Measurements from ENCODE around the gene TLN1.

The TLN1 gene

DNA sequence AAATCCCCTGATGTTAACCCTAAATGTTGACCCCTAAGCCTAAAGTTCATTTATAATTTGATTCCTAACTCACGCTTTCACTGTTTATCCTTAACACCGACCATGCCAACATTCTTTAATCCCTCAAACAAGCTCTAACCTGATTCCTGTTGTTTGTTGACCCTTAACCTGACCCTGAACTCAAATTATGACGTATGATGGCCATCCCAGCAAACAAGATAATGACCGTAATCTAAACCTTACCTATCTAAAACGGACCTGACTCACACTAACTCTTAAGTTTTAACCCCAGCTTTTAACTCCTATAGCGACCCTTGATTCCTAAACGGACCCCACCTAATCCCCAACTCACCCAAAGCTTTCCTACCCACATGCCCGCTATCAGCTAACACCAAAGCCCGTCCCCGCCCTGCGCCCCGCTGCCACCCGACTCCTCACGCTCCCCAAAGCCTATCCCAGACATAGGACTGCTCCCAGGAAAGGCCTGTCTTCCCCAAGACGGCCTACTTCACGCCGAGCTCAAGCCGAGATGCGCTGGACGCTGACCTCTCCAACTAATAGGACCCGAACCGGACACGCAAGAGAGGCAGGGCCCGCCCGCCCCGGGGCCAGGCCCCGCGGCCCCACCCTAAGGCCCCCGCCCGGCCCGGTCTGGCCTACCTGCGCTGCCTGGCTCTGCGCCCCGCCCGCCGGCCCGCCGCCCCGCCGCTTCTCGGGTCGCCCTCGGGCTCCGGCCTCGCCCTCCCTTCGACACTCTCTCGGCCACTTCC is 395 bp downstream of the TLN1 start:
- peak; percentile 10 for DNase-seq (ENCODE audit: low read depth)
- TF ChIP-seq, protein P1, sequence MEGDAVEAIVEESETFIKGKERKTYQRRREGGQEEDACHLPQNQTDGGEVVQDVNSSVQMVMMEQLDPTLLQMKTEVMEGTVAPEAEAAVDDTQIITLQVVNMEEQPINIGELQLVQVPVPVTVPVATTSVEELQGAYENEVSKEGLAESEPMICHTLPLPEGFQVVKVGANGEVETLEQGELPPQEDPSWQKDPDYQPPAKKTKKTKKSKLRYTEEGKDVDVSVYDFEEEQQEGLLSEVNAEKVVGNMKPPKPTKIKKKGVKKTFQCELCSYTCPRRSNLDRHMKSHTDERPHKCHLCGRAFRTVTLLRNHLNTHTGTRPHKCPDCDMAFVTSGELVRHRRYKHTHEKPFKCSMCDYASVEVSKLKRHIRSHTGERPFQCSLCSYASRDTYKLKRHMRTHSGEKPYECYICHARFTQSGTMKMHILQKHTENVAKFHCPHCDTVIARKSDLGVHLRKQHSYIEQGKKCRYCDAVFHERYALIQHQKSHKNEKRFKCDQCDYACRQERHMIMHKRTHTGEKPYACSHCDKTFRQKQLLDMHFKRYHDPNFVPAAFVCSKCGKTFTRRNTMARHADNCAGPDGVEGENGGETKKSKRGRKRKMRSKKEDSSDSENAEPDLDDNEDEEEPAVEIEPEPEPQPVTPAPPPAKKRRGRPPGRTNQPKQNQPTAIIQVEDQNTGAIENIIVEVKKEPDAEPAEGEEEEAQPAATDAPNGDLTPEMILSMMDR (conservative IDR thresholded peaks at IDR 0.05; ENCODE audit: low read depth, low read length), result no peak
- peak overlapping the region; percentile 88 for H3K4me3 ChIP-seq (ENCODE audit: low read depth, low read length)

DNA sequence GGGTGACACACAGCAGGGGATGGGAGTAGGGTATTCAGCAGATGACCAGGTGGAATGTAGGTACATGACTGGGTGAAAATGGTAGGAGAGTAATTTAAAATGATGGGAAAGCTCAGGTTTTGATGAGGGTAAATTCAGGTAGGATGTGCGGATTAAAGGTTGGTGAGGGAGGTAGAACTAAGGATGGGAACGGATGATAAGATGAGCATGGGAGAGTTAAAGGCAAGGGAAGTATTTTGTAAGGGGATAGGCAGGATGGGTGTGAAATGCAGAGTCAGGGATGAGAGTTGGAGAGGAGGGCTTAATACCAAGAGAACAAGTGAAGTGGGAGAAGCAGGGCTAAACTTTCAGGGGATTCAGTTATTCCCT is 1.5 kb downstream of the TLN1 start:
- TF ChIP-seq, protein P1 (conservative IDR thresholded peaks at IDR 0.05; ENCODE audit: low read depth, low read length), result no peak
- DNase-seq (ENCODE audit: low read depth), result no peak
- peak overlapping the region; percentile 88 for H3K4me3 ChIP-seq (ENCODE audit: low read depth, low read length)

DNA sequence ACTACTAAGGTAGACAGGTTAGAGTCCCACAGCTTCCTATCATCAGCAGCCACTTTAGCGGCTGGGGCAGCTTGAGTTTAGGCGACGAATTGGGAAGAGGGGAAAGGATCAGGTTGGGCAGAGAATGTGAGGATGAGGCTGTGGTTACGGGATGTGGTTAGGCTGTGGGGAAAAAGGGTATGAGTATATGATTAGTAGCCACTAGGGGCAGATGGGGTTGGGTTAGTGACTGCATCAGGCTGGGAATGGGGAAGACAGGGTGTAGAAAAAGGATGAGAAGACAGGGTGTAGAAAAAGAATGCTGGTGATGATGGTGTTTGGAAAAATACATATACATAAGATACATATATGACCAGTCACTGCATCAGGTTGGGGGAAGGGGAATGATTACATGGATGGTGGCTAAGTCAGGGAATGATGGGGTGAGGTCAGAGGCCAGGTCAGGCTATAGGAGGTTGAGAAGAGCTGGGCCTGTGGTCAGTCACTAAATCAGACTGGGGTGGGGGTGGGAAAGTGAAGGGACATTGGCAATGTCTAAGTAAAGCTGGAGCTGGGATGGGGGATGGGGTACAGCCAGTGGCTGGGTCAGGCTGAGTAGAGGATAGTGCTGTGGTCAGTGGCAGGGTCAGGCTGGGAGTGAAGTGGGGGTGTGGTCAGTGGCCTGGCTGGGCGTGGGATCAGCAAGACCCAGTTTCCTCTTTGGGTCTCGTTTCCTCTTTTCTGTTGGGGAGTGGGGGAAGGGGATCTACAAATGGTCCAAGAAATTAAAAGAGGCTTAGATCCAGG is 2.1 kb downstream of the TLN1 start:
- DNase-seq (ENCODE audit: low read depth), result peak; percentile 79
- TF ChIP-seq, protein P1 (conservative IDR thresholded peaks at IDR 0.05; ENCODE audit: low read depth, low read length), result peak; percentile 74

DNA sequence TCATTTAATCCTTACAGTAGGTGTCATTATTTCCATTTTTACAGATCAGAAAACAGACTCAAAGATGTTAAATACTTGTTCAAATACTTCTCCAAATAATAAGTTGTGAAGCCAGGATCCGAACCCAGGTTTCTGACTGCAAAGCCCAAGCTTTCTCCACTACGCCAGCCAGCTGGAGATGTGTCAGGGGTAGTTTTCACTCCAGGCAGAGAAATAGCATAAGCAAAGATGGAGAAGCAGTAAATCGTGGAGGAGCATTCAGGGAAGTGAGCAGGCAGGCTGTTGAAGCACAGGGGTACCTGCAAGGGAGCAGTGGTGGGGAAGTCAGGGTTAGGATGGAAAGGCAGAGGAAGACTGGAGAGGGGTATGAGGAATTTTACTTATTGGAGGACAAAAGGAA is 2.9 kb downstream of the TLN1 start:
- peak; percentile 29 for DNase-seq (ENCODE audit: low read depth)
- peak overlapping the region; percentile 88 for H3K4me3 ChIP-seq (ENCODE audit: low read depth, low read length)
- TF ChIP-seq, protein P1 (conservative IDR thresholded peaks at IDR 0.05; ENCODE audit: low read depth, low read length), result no peak

More for the DNA sequence above, 2.1 kb downstream of the TLN1 start:
- peak overlapping the region; percentile 88 for H3K4me3 ChIP-seq (ENCODE audit: low read depth, low read length)

DNA sequence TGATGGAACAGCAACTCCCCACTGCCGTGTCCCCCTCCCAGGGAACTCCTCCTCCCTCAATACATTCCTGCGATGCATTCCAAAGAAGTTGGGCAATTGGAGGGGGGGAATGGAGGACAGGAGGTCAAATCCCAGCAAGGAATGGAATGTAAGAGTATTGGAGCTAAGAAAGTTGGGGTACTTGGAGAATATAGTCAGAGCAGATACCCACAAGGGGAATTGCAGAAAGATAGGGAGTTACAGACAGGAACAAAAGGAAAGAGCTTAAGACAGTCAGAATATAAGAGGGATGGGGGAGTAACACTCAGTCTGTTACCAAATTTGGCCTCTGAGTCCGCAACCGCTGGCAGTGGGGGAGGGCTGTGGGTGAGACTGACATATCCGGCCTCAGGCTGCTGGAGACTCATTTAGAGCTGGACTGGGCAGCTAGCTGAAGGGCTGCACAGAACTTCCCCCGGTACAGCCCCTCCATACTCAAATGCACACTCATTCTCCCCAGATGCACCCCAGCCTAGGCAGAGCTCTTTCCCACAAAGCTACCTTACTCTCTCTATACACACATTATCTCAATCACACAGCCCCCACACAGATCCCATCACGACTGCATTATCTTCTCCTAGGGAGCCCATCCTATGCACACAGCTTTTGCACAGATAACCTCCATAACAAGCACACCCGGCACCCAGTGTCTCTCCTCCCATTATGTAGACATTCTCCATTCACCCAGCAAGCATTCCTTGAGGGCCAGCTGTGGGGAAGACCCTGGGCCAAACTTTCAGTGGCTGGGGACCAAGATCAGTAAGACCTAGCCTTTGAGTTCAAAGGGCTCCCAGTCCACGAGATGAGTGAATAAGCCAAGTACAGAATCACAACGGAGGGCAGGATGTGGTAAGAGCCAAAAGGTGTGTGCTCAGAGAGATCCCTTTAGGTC is 3.7 kb downstream of the TLN1 start:
- DNase-seq (ENCODE audit: low read depth), result peak; percentile 87
- peak overlapping the region; percentile 46 for H3K4me3 ChIP-seq (ENCODE audit: low read depth, low read length)

DNA sequence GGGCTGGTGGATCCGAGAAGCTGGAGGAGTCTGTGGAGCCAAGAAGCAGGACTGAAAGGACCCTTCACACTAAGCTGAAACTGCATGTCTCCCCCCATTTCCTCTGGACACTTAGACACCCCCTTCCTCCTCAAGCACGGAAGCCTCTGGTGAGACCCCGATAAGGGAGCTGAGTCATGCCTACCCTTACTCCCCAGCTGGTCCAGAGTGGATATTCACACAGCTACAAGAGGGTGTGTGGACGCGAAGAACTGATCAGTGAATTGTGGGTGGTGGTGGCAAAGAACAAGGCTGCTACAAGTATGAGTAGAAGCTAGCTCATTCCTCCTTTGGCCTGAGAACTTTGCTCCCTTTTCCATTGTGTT is 4.3 kb downstream of the TLN1 start:
- peak overlapping the region; percentile 46 for H3K4me3 ChIP-seq (ENCODE audit: low read depth, low read length)
- no peak for DNase-seq (ENCODE audit: low read depth)
- TF ChIP-seq, protein P1 (conservative IDR thresholded peaks at IDR 0.05; ENCODE audit: low read depth, low read length), result no peak

More for the DNA sequence above, 3.7 kb downstream of the TLN1 start:
- TF ChIP-seq, protein P1 (conservative IDR thresholded peaks at IDR 0.05; ENCODE audit: low read depth, low read length), result no peak
